Mesenchymal stem cell (in vitro differentiated cells and primary cell): ENCODE measurements around the gene FAM83F.

Experiments used
- DNase-seq: peaks from one replicate; pipeline ENCODE4 v3.0.0-alpha.2; 2013
- H2AFZ ChIP-seq: one replicate; pipeline ENCODE4 v1.6.1; 2013; ENCODE audit warnings: low read depth, mild to moderate bottlenecking, control low read depth, inconsistent platforms, low read length, moderate library complexity
- H2AK5ac ChIP-seq: 2 replicates; pipeline ENCODE4 v1.6.1; 2013; ENCODE audit warnings: low read length, moderate library complexity, mild to moderate bottlenecking, inconsistent platforms; ENCODE audit not compliant: severe bottlenecking
- H2BK120ac ChIP-seq: one replicate; pipeline ENCODE4 v1.6.1; 2013; ENCODE audit warnings: low read depth, mild to moderate bottlenecking, inconsistent platforms, low read length, moderate library complexity
- H2BK12ac ChIP-seq, 2 experiments: one replicate each; pipeline ENCODE4 v1.6.1; 2013; ENCODE audit warnings: inconsistent platforms in 2 of 2, low read length in 2 of 2, mild to moderate bottlenecking in 2 of 2, moderate library complexity in 2 of 2, control low read depth in 1 of 2
- H2BK15ac ChIP-seq: one replicate; pipeline ENCODE4 v1.6.1; 2013; ENCODE audit warnings: mild to moderate bottlenecking, low read depth, inconsistent platforms; ENCODE audit not compliant: poor library complexity, severe bottlenecking
- H2BK5ac ChIP-seq: 2 replicates; pipeline ENCODE4 v1.6.1; 2013; ENCODE audit warnings: low read depth, mild to moderate bottlenecking, low read length, control low read depth, inconsistent platforms; ENCODE audit not compliant: poor library complexity, severe bottlenecking
- H3K14ac ChIP-seq, 2 experiments: one replicate each; pipeline ENCODE4 v1.6.1; 2013; ENCODE audit warnings: inconsistent platforms in 2 of 2, low read length in 2 of 2, control low read depth in 1 of 2, mild to moderate bottlenecking in 1 of 2, moderate library complexity in 1 of 2
- H3K18ac ChIP-seq, 2 experiments: one replicate each; pipeline ENCODE4 v1.6.1; 2013; ENCODE audit warnings: inconsistent platforms in 2 of 2, low read length in 2 of 2, control low read depth in 1 of 2, low read depth in 1 of 2, mild to moderate bottlenecking in 1 of 2
- H3K23ac ChIP-seq, 2 experiments: one replicate each; pipeline ENCODE4 v1.6.1; 2013; ENCODE audit warnings: inconsistent platforms in 2 of 2, low read length in 2 of 2, mild to moderate bottlenecking in 2 of 2, moderate library complexity in 2 of 2, control low read depth in 1 of 2
- H3K27ac ChIP-seq: 2 replicates; pipeline ENCODE4 v1.5.1; 2013; ENCODE audit warnings: mild to moderate bottlenecking, moderate library complexity, low read length, control low read depth, inconsistent platforms; ENCODE audit not compliant: poor library complexity, severe bottlenecking
- H3K27me3 ChIP-seq, 2 experiments: 2 replicates each; pipeline versions ENCODE4 v1.6.1 to v1.7.0; 2013; ENCODE audit warnings: low read length in 2 of 2, mild to moderate bottlenecking in 2 of 2, moderate library complexity in 2 of 2, control low read depth in 1 of 2, inconsistent platforms in 1 of 2; ENCODE audit not compliant: control insufficient read depth in 1 of 2, insufficient read depth in 1 of 2
- H3K36me3 ChIP-seq, 2 experiments: 2 replicates each; pipeline versions ENCODE4 v1.6.1 to v1.7.0; 2013; ENCODE audit warnings: low read length in 2 of 2, control low read depth in 1 of 2, inconsistent platforms in 1 of 2, low read depth in 1 of 2, mild to moderate bottlenecking in 1 of 2; ENCODE audit not compliant: insufficient read depth in 2 of 2, control insufficient read depth in 1 of 2
- H3K4ac ChIP-seq, 2 experiments: one replicate each; pipeline ENCODE4 v1.6.1; 2013; ENCODE audit warnings: inconsistent platforms in 2 of 2, low read length in 2 of 2, mild to moderate bottlenecking in 2 of 2, moderate library complexity in 2 of 2, control low read depth in 1 of 2, low read depth in 1 of 2
- H3K4me1 ChIP-seq: 2 replicates; pipeline ENCODE4 v1.6.1; 2013; ENCODE audit warnings: low read depth, low read length, control low read depth; ENCODE audit not compliant: control insufficient read depth, insufficient read depth
- H3K4me2 ChIP-seq: 2 replicates; pipeline ENCODE4 v1.6.1; 2013; ENCODE audit warnings: low read length, mild to moderate bottlenecking, inconsistent platforms; ENCODE audit not compliant: poor library complexity, severe bottlenecking
- H3K4me3 ChIP-seq, 2 experiments: 2 replicates each; pipeline versions ENCODE4 v1.5.1 to v1.7.0; 2013; ENCODE audit warnings: low read length in 2 of 2, mild to moderate bottlenecking in 2 of 2, control low read depth in 1 of 2, low read depth in 1 of 2; ENCODE audit not compliant: insufficient read depth in 1 of 2
- H3K79me1 ChIP-seq: replicated peaks from 2 replicates; pipeline ENCODE4 v1.6.1; 2013; ENCODE audit warnings: mild to moderate bottlenecking, control low read depth, low read length, inconsistent platforms; ENCODE audit not compliant: poor library complexity, severe bottlenecking
- H3K9ac ChIP-seq: 2 replicates; pipeline ENCODE4 v1.7.0; 2013; ENCODE audit warnings: mild to moderate bottlenecking, low read length, moderate library complexity
- H3K9me3 ChIP-seq: 2 replicates; pipeline ENCODE4 v1.7.0; 2013; ENCODE audit warnings: mild to moderate bottlenecking, low read length; ENCODE audit not compliant: control insufficient read depth
- H4K8ac ChIP-seq: one replicate; pipeline ENCODE4 v1.6.1; 2013; ENCODE audit warnings: inconsistent platforms, mild to moderate bottlenecking, low read length, moderate library complexity
- H4K91ac ChIP-seq: one replicate; pipeline ENCODE4 v1.6.1; 2013; ENCODE audit warnings: mild to moderate bottlenecking, low read length, inconsistent platforms
- WGBS: methylation state at CpG from one replicate; pipeline ENCODE4 v1.1.7; 2013; ENCODE audit warnings: mixed read lengths; 5-methylcytosine and 5-hydroxymethylcytosine counted together

The FAM83F gene

GRCh38 chr22:40067639-40068038, 72.9 kb downstream of the FAM83F start:
- H4K91ac ChIP-seq = no peak overlapping the region
- no peak overlapping the region for H3K4me3 ChIP-seq
- no peak for DNase-seq
- H3K36me3 ChIP-seq = no peaks in the 10 kb centered on the region
- H3K4ac ChIP-seq = no peak overlapping the region
- 83% methylated on average over 2 of the region's 2 CpGs for WGBS
- no peak overlapping the region for H3K14ac ChIP-seq
- H3K9ac ChIP-seq = no peak overlapping the region
- no peak overlapping the region for H2BK120ac ChIP-seq
- H3K4me2 ChIP-seq = no peak overlapping the region
- no peak overlapping the region for H2BK12ac ChIP-seq
- no peaks in the 10 kb centered on the region for H3K9me3 ChIP-seq
- no peaks in the 10 kb centered on the region for H3K4me1 ChIP-seq
- no peak overlapping the region for H2BK5ac ChIP-seq
- H2AK5ac ChIP-seq = no peak overlapping the region
- no peak overlapping the region for H4K8ac ChIP-seq
- no peak overlapping the region for H2AFZ ChIP-seq
- H3K79me1 ChIP-seq = peaks cover 19% of the 10 kb centered on the region
- no peak overlapping the region for H2BK15ac ChIP-seq
- no peak overlapping the region for H3K23ac ChIP-seq
- H3K27me3 ChIP-seq = no peaks in the 10 kb centered on the region
- H3K18ac ChIP-seq = no peak overlapping the region
- H3K27ac ChIP-seq = no peak overlapping the region

- H3K79me1 ChIP-seq = peaks cover 25% of the 10 kb centered on the region
- no peak overlapping the region for H2BK120ac ChIP-seq
- H3K4me2 ChIP-seq = no peak overlapping the region
- H3K4ac ChIP-seq = no peak overlapping the region
- H2BK5ac ChIP-seq = no peak overlapping the region
- no peak overlapping the region for H3K4me3 ChIP-seq
- H4K8ac ChIP-seq = no peak overlapping the region
- H3K23ac ChIP-seq = no peak overlapping the region
- no peak overlapping the region for H2AK5ac ChIP-seq
- no peak overlapping the region for H3K14ac ChIP-seq
- H3K9me3 ChIP-seq = no peaks in the 10 kb centered on the region
- H4K91ac ChIP-seq = no peak overlapping the region
- no peak overlapping the region for H2BK15ac ChIP-seq
- peak; percentile 26 for DNase-seq
- no peak overlapping the region for H3K18ac ChIP-seq
- no peak overlapping the region for H2BK12ac ChIP-seq
- no peaks in the 10 kb centered on the region for H3K36me3 ChIP-seq
- no peak overlapping the region for H3K27ac ChIP-seq
- no peaks in the 10 kb centered on the region for H3K4me1 ChIP-seq
- H3K9ac ChIP-seq = no peak overlapping the region
- H3K27me3 ChIP-seq = no peaks in the 10 kb centered on the region
- no peak overlapping the region for H2AFZ ChIP-seq
Measured at GRCh38 chr22:40070701-40071100, 75.9 kb downstream of the FAM83F start.

GRCh38 chr22:40071720-40072119, 77.0 kb downstream of the FAM83F start:
- H3K27ac ChIP-seq = no peak overlapping the region
- no peaks in the 10 kb centered on the region for H3K27me3 ChIP-seq
- H2BK15ac ChIP-seq = no peak overlapping the region
- H2AFZ ChIP-seq = no peak overlapping the region
- H3K36me3 ChIP-seq = no peaks in the 10 kb centered on the region
- no peak for DNase-seq
- no peak overlapping the region for H3K18ac ChIP-seq
- H3K4me1 ChIP-seq = no peaks in the 10 kb centered on the region
- H3K79me1 ChIP-seq = peaks cover 22% of the 10 kb centered on the region
- no peak overlapping the region for H2BK5ac ChIP-seq
- H2BK12ac ChIP-seq = no peak overlapping the region
- no peak overlapping the region for H2BK120ac ChIP-seq
- no peak overlapping the region for H3K4ac ChIP-seq
- 91% methylated on average over 7 of the region's 8 CpGs for WGBS
- no peak overlapping the region for H3K4me3 ChIP-seq
- H4K8ac ChIP-seq = no peak overlapping the region
- no peak overlapping the region for H3K14ac ChIP-seq
- H3K9me3 ChIP-seq = no peaks in the 10 kb centered on the region
- no peak overlapping the region for H3K9ac ChIP-seq
- H3K23ac ChIP-seq = no peak overlapping the region
- no peak overlapping the region for H3K4me2 ChIP-seq
- no peak overlapping the region for H4K91ac ChIP-seq
- H2AK5ac ChIP-seq = no peak overlapping the region

- no peak overlapping the region for H3K18ac ChIP-seq
Measured at GRCh38 chr22:40076702-40077645, 82.2 kb downstream of the FAM83F start.

More at GRCh38 chr22:40076702-40077645, 82.2 kb downstream of the FAM83F start:
- H4K91ac ChIP-seq = no peak overlapping the region
- peak; percentile 3 for DNase-seq
- H3K14ac ChIP-seq = no peak overlapping the region
- H3K27me3 ChIP-seq = no peaks in the 10 kb centered on the region
- H3K27ac ChIP-seq = no peak overlapping the region
- no peak overlapping the region for H2BK120ac ChIP-seq
- no peaks in the 10 kb centered on the region for H3K4me1 ChIP-seq
- H2AK5ac ChIP-seq = no peak overlapping the region
- no peak overlapping the region for H3K4me3 ChIP-seq
- no peak overlapping the region for H2BK5ac ChIP-seq
- 69% methylated on average over 6 of the region's 8 CpGs for whole genome bisulfite sequencing
- H2BK12ac ChIP-seq = no peak overlapping the region
- no peaks in the 10 kb centered on the region for H3K36me3 ChIP-seq
- no peak overlapping the region for H3K4ac ChIP-seq
- no peak overlapping the region for H3K23ac ChIP-seq
- no peak overlapping the region for H4K8ac ChIP-seq
- H2BK15ac ChIP-seq = no peak overlapping the region
- peak overlapping the region; percentile 34 for H3K9ac ChIP-seq
- H2AFZ ChIP-seq = no peak overlapping the region
- no peak overlapping the region for H3K4me2 ChIP-seq
- peaks cover 22% of the 10 kb centered on the region for H3K79me1 ChIP-seq
- no peaks in the 10 kb centered on the region for H3K9me3 ChIP-seq
